ENCODE measurements around the gene SAT2. TPM values are rescaled to one million over a fixed set of nuclear protein-coding genes. Genes with fewer than 3 reads are reported as not detected.

The SAT2 gene
- total and polyA plus RNA-seq, 2 of the 13 experiments (the other 11 are each of a cell fraction or from before 2014, with no cell fraction given), result 37.6 to 93.7 TPM

DNA sequence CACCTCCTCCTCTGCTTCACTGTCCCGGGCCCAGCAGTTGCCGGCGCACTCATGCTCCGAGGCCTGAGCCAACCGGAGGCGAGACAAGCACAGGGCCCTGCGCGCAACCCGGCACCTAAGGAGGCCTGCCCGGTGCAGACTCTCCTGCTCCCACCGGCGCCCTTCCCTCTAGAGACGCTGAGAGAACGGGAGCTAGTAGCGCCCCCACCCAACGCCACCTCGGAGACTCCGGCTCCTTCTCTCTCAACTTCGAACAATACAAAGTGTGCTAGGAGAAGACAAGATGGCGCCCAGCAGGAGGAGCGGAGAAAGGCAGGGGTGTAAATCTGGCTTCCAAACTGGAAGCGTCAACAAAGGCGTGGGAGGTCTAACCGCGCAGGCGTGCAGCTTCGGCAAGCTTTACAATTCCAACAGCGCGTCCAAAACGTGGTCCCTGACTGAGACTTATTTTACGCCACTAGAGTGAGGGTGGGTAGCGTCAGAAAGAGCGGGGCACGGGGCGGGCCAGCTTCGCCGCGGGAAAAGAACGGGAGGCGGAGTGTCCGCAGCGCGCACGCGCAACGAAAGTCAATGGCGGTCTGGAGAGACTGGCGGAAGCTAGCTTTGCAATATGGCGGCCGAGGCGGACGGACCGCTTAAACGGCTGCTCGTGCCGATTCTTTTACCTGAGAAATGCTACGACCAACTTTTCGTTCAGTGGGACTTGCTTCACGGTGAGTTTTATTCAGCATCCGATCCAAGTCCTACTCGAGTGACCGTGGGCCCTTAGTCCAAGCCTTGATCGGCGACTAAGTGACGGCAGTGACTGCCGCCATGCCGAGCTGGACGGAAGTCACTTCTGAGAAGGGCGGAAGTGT, 44.1 kb downstream of the SAT2 start, which contains the start of gene MPDU1:
Gene MPDU1 (plus strand): TSS at position 600 of the 857 bp plus-strand sequence. CDS start 11 bp downstream, at position 611.
- peak within 1 kb of the TSS; percentile 96 for H3K27ac ChIP-seq (ENCODE audit: extremely low read length, insufficient read depth, low read length)
- H3K4me3 ChIP-seq (replicated peaks in 1 of 3; ENCODE audit: insufficient read depth in 1 of 3, low read depth in 2 of 3, low read length in 3 of 3), result peak within 1 kb of the TSS; percentile 73 to 83 (median 77)
- BruUV-seq (replicated peaks), result TSS peak; percentile 90
- H3K4me2 ChIP-seq (ENCODE audit: low read depth, low read length), result peak within 1 kb of the TSS; percentile 92
- FAIRE-seq (peak; percentile 8), DNase-seq (ENCODE audit: low spot score) (peak; percentile 81), ATAC-seq (peak; percentile 22)
- H3K4me1 ChIP-seq (ENCODE audit: insufficient read depth, low read length), result peaks cover 55% of the 10 kb centered on the region
- intact Hi-C loops (cut with micrococcal nuclease; ENCODE audit: unreplicated experiment), result loop anchor here (1.0 kb wide), 1 partner anchor 31 kb away; the partner anchor contains the start of gene FXR2
- H3K27me3 ChIP-seq (ENCODE audit: control insufficient read depth in 1 of 2, insufficient read depth in 2 of 2, low read length in 2 of 2), result no peaks in the 10 kb centered on the region; a peak in 1 of 5 replicates
- H3K36me3 ChIP-seq (replicated peaks in 1 of 2; ENCODE audit: control insufficient read depth in 1 of 2, insufficient read depth in 2 of 2, low read length in 2 of 2), result peaks cover 2 to 21% of the 10 kb centered on the region in 2 experiments; a peak in 4 of 5 replicates
- peaks cover 25% of the 10 kb centered on the region for H3K79me2 ChIP-seq (ENCODE audit: insufficient read depth, low read length)
- 32% methylated on average over 60 of the region's 69 CpGs for WGBS (ENCODE audit: low lambda C conversion rate)
- H3K9me3 ChIP-seq (ENCODE audit: low read length), result no peaks in the 10 kb centered on the region
- H4K20me1 ChIP-seq (ENCODE audit: insufficient read depth, low read length), result peaks cover 9% of the 10 kb centered on the region
- peak within 1 kb of the TSS; percentile 97 for H3K9ac ChIP-seq (ENCODE audit: insufficient read depth, low read depth, low read length)
- in situ Hi-C loops (cut with HindIII; ENCODE audit: extremely low pct_ligation_motif_present, low pct_unique_long_range_greater_than_20kb), result no loop called here
- ChIA-PET CTCF (ENCODE audit: low intra/inter-chr PET ratio, low total read pairs) (no interaction called here), POLR2A (interaction anchor here (0.6 to 4.5 kb wide), 24 partner anchors 9 to 259 kb away, joined by 3 to 89 read pairs (median 5); partner anchors contain the start of genes ATP1B2, FXR2, SAT2 and SENP3)
- peak within 1 kb of the TSS; percentile 90 for H2AFZ ChIP-seq (ENCODE audit: low read length)
- TF ChIP-seq ZBTB7B (CRISPR knock-in tag; IDR thresholded peaks at IDR 0.05) (0 out of 2 replicates have a peak, but pooled peaks have one; percentile 25), MXD4 (CRISPR knock-in tag; IDR thresholded peaks at IDR 0.05) (peak; percentile 85), NAIF1 (CRISPR knock-in tag; IDR thresholded peaks at IDR 0.05; ENCODE audit: borderline replicate concordance) (peak; percentile 67; the same call in 1 of the 2 replicates), TEAD2 (CRISPR knock-in tag; IDR thresholded peaks at IDR 0.05) (no peak; the same call in 1 of the 2 replicates), MED13 (CRISPR knock-in tag; IDR thresholded peaks at IDR 0.05) (peak; percentile 92), MEIS1 (CRISPR knock-in tag; IDR thresholded peaks at IDR 0.05; ENCODE audit: borderline replicate concordance) (peak; percentile 10; the same call in 1 of the 2 replicates), MIER2 (CRISPR knock-in tag; IDR thresholded peaks at IDR 0.05) (no peak; the same call in 1 of the 2 replicates), ZNF441 (CRISPR knock-in tag; IDR thresholded peaks at IDR 0.05; ENCODE audit: borderline replicate concordance) (peak; percentile 72; the same call in 1 of the 2 replicates), SAFB2 (CRISPR knock-in tag; IDR thresholded peaks at IDR 0.05; ENCODE audit: borderline replicate concordance, low read depth) (peak; percentile 39; the same call in 1 of the 2 replicates), SALL2 (CRISPR knock-in tag; IDR thresholded peaks at IDR 0.05) (no peak; the same call in 1 of the 2 replicates), ARHGAP35 (CRISPR knock-in tag; IDR thresholded peaks at IDR 0.05; ENCODE audit: borderline replicate concordance) (0 out of 2 replicates have a peak, but pooled peaks have one; percentile 19)
- TF ChIP-seq, protein P1, sequence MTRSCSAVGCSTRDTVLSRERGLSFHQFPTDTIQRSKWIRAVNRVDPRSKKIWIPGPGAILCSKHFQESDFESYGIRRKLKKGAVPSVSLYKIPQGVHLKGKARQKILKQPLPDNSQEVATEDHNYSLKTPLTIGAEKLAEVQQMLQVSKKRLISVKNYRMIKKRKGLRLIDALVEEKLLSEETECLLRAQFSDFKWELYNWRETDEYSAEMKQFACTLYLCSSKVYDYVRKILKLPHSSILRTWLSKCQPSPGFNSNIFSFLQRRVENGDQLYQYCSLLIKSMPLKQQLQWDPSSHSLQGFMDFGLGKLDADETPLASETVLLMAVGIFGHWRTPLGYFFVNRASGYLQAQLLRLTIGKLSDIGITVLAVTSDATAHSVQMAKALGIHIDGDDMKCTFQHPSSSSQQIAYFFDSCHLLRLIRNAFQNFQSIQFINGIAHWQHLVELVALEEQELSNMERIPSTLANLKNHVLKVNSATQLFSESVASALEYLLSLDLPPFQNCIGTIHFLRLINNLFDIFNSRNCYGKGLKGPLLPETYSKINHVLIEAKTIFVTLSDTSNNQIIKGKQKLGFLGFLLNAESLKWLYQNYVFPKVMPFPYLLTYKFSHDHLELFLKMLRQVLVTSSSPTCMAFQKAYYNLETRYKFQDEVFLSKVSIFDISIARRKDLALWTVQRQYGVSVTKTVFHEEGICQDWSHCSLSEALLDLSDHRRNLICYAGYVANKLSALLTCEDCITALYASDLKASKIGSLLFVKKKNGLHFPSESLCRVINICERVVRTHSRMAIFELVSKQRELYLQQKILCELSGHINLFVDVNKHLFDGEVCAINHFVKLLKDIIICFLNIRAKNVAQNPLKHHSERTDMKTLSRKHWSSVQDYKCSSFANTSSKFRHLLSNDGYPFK (CRISPR knock-in tag; IDR thresholded peaks at IDR 0.05; ENCODE audit: borderline replicate concordance), result peak; percentile 99
- TF ChIP-seq, protein P2, sequence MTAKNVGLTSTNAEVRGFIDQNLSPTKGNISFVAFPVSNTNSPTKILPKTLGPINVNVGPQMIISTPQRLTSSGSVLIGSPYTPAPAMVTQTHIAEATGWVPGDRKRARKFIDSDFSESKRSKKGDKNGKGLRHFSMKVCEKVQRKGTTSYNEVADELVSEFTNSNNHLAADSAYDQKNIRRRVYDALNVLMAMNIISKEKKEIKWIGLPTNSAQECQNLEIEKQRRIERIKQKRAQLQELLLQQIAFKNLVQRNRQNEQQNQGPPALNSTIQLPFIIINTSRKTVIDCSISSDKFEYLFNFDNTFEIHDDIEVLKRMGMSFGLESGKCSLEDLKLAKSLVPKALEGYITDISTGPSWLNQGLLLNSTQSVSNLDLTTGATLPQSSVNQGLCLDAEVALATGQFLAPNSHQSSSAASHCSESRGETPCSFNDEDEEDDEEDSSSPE (CRISPR knock-in tag; IDR thresholded peaks at IDR 0.05), result peak; percentile 94
- TF ChIP-seq, protein P3, sequence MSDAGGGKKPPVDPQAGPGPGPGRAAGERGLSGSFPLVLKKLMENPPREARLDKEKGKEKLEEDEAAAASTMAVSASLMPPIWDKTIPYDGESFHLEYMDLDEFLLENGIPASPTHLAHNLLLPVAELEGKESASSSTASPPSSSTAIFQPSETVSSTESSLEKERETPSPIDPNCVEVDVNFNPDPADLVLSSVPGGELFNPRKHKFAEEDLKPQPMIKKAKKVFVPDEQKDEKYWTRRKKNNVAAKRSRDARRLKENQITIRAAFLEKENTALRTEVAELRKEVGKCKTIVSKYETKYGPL (CRISPR knock-in tag; IDR thresholded peaks at IDR 0.05), result peak; percentile 53; the same call in 1 of the 2 replicates
- TF ChIP-seq, protein P4, sequence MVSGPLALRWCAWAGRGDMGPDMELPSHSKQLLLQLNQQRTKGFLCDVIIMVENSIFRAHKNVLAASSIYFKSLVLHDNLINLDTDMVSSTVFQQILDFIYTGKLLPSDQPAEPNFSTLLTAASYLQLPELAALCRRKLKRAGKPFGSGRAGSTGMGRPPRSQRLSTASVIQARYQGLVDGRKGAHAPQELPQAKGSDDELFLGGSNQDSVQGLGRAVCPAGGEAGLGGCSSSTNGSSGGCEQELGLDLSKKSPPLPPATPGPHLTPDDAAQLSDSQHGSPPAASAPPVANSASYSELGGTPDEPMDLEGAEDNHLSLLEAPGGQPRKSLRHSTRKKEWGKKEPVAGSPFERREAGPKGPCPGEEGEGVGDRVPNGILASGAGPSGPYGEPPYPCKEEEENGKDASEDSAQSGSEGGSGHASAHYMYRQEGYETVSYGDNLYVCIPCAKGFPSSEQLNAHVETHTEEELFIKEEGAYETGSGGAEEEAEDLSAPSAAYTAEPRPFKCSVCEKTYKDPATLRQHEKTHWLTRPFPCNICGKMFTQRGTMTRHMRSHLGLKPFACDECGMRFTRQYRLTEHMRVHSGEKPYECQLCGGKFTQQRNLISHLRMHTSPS (CRISPR knock-in tag; IDR thresholded peaks at IDR 0.05; ENCODE audit: low read depth), result no peak

Data from HepG2 (cell line).